HUES48 (cell line): Measurements from ENCODE around the gene SPOP.

ENCODE experiments used
- H3K27ac ChIP-seq: one replicate; pipeline ENCODE4 v1.7.0; 2013; ENCODE audit warnings: low read depth, low read length, inconsistent platforms
- H3K27me3 ChIP-seq: 2 replicates; pipeline ENCODE4 v1.6.1; 2013; ENCODE audit warnings: mild to moderate bottlenecking, low read length; ENCODE audit not compliant: control insufficient read depth, insufficient read depth
- H3K36me3 ChIP-seq: 2 replicates; pipeline ENCODE4 v1.6.1; 2013; ENCODE audit warnings: low read length; ENCODE audit not compliant: control insufficient read depth, insufficient read depth
- H3K4me1 ChIP-seq: 2 replicates; pipeline ENCODE4 v1.6.1; 2013; ENCODE audit warnings: mild to moderate bottlenecking, low read length; ENCODE audit not compliant: control insufficient read depth, insufficient read depth
- H3K4me3 ChIP-seq: 2 replicates; pipeline ENCODE4 v1.5.1; 2013; ENCODE audit warnings: mild to moderate bottlenecking, low read depth, low read length
- H3K9ac ChIP-seq: 2 replicates; pipeline ENCODE4 v1.6.1; 2013; ENCODE audit warnings: mild to moderate bottlenecking, low read depth, low read length, moderate library complexity
- H3K9me3 ChIP-seq: 2 replicates; pipeline ENCODE4 v1.6.1; 2013; ENCODE audit warnings: low read length; ENCODE audit not compliant: control insufficient read depth, insufficient read depth

SPOP gene

DNA sequence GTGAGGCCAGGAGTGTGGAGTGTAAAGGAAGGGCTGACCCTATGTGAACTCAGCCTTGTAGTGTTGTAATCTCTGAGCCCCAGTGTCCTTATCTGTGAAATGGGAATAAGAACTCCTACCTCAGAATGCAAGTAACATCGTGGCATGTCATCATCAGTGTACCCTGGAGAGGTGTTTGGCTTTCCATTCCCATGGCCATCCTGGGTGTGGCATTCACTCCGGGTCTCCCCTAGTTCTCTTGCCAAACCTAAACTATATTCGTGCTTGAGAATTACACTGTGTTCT lies 100.3 kb downstream of the SPOP start:
- no peaks in the 10 kb centered on the region for H3K9me3 ChIP-seq
- H3K9ac ChIP-seq: no peak overlapping the region
- peaks cover 24% of the 10 kb centered on the region for H3K4me1 ChIP-seq
- peaks cover 25% of the 10 kb centered on the region for H3K27me3 ChIP-seq
- H3K4me3 ChIP-seq: no peak overlapping the region
- H3K27ac ChIP-seq: no peak overlapping the region
- H3K36me3 ChIP-seq: no peaks in the 10 kb centered on the region

DNA sequence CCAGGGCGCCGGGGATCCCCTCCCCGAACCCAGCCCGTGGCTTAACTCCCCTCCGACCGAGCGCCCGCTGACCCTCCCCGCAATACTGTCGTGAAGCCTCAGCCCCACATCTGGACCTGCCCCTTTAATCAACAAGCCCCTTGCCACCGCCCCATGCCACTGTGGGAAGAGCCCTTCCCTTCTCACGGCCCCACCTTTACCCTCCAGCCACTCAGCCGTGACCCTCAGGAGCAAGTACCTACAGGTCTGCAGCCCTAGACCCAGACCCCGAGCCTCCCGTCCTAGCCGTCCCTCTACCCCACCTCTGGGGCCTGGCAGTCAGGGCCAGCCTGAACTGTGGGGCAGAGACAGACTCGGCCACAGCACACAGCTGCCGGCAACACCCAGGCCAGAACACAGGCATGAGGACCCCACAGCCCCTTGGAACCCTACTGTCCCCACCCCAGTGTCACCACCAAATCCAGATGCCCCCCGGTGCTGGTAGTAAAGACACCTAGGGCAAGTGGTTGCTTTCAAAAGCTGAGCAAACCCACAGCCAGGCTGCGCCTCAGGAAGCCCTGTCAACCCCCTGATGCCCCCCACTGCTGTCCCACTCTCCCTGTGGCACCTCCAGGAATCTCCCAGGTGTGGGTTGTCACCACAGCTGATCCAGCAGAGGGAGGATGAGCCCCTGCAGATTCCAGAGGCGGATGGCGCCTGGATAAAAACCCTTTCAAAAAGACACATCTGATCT lies 100.8 kb downstream of the SPOP start:
- Histone ChIP-seq H3K4me3 (peak overlapping the region; percentile 97), H3K9ac (no peak overlapping the region), H3K27me3 (peaks cover 27% of the 10 kb centered on the region), H3K9me3 (no peaks in the 10 kb centered on the region), H3K27ac (peak overlapping the region; percentile 61), H3K4me1 (peaks cover 24% of the 10 kb centered on the region), H3K36me3 (no peaks in the 10 kb centered on the region)

DNA sequence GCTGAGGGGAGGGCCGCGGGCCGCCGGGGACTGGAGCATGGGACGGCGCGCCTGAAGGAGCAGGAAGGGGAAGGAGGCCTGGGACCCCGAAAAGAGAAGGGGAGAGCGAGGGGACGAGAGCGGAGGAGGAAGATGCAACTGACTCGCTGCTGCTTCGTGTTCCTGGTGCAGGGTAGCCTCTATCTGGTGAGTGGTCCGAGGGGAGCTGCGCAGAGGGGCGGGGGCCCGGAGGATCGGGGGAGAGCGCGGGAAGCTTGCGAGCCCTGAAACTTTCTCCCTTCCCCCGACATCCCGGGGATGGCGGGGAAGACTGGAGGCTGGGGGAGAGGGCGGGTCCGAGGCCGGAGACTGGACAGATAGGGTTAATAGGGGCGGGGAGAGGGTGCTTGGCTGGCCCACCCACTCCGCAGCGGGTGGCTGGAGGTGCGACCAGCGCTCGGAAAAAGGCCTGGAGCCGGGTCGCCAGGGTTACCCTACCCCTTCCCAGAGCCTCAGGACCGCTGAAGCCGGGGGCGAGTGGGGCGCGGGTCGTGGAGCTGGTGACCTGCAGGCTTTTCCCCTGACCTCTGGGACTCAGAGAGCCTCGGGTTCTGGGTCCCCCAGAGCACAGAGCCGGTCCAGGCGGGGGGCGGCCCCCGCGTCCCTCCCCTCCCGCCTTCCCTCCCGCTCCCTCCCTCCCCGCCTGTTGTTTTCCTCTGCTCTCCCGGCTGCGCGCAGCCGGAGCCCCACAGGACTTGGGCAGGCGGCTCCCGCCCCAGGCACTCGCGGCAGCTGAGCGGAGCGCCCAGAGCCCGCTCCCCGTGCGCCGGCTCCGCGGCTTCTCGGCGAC lies 101.6 kb downstream of the SPOP start:
- H3K4me1 ChIP-seq: peaks cover 24% of the 10 kb centered on the region
- peak overlapping the region; percentile 97 for H3K4me3 ChIP-seq
- peak overlapping the region; percentile 61 for H3K27ac ChIP-seq
- H3K9ac ChIP-seq: no peak overlapping the region
- no peaks in the 10 kb centered on the region for H3K9me3 ChIP-seq
- no peaks in the 10 kb centered on the region for H3K36me3 ChIP-seq
- peaks cover 34% of the 10 kb centered on the region for H3K27me3 ChIP-seq

DNA sequence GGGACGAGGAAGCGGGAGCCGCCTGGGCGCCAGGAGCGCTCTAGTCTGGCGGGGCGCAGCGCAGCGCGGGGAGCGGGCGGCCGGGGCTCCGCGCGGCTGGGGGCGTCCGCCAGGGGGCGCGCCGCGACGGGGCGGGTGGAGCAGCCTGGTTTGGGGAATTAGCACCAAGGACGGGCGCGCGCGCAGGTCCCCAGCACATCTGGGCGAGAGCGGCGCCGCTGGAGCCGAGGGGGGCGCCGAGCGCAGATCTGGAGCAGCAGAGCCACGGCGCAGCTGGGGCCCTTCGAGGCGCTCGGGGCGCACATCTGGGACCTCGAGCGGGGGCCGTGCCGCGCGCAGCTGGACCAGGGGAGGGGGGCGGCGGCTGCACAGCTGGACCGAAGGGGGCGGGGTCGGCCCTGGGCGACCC lies 102.2 kb downstream of the SPOP start, which contains the start of gene NXPH3:
Gene NXPH3 (plus strand): TSS at position 193 of the 409 bp plus-strand sequence. CDS start 349 bp downstream, outside the sequence.
- no peaks in the 10 kb centered on the region for H3K9me3 ChIP-seq
- H3K4me1 ChIP-seq: peaks cover 24% of the 10 kb centered on the region
- H3K27ac ChIP-seq: peak within 1 kb of the TSS; percentile 61
- no peaks in the 10 kb centered on the region for H3K36me3 ChIP-seq
- H3K9ac ChIP-seq: no peak within 1 kb of the TSS
- peaks cover 40% of the 10 kb centered on the region for H3K27me3 ChIP-seq
- H3K4me3 ChIP-seq: peak within 1 kb of the TSS; percentile 97

DNA sequence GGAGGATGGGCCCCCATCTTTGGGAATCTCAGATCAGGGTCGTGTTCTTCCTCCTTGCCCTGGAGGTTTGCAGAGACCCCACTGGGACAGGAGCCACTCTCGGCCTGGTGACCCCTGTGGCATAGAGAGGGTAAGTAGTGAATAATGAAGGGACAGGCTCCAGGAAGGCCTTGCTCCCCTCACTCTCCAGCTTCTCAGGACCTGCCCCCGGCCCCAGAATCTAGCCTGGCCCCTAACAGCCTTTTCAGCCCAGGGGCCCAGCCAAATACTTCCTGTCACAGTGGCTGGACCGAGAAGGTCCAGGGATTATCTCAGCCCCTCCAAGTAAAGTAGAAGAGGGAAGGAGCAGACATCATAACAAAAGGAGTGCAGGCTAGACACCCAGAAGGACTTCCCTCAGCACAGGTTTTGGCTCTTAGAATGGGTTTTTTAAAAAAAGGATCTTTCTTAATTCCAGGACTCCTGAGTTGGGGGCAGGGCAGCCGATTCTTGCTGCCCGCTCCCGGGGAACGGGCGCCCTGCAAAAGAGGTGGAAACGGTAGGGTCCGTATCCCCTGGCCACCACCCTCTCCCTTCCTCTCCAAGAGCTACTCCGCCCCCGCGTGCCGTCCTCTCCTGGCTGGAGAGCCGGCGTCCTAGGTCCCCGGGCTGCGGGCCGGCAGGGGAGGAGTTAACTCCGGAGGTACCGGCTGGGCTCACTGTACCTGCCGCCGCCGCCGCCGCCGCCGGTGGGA lies 102.8 kb downstream of the SPOP start:
- H3K4me1 ChIP-seq: peaks cover 24% of the 10 kb centered on the region
- no peak overlapping the region for H3K27ac ChIP-seq
- H3K4me3 ChIP-seq: peak overlapping the region; percentile 97
- H3K36me3 ChIP-seq: no peaks in the 10 kb centered on the region
- no peak overlapping the region for H3K9ac ChIP-seq
- H3K27me3 ChIP-seq: peaks cover 44% of the 10 kb centered on the region
- H3K9me3 ChIP-seq: no peaks in the 10 kb centered on the region

DNA sequence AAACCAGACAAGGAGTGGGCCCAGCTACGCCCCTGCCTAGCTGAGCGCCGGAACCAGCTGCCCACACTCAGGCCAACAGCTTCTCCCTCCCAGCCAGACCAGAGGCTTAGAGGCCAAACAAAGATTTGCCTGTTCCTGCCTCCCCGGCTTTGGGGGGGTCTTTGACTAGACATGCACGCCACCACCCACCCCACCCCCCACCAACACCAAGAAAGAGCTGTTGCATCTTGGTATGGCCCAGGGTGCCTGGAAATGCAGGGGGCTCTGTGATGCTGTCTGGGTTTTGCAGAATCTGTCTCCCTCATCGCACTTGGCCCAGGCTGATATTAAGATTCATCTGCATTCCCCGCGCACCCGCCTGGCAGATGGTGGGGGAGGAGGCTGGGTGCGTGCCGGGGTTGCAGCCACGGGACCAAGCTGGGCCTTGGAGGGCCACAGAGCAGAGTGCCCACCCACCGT lies 103.5 kb downstream of the SPOP start:
- H3K4me1 ChIP-seq: peaks cover 24% of the 10 kb centered on the region
- peaks cover 44% of the 10 kb centered on the region for H3K27me3 ChIP-seq
- no peak overlapping the region for H3K9ac ChIP-seq
- H3K36me3 ChIP-seq: no peaks in the 10 kb centered on the region
- no peaks in the 10 kb centered on the region for H3K9me3 ChIP-seq
- no peak overlapping the region for H3K27ac ChIP-seq
- no peak overlapping the region for H3K4me3 ChIP-seq

DNA sequence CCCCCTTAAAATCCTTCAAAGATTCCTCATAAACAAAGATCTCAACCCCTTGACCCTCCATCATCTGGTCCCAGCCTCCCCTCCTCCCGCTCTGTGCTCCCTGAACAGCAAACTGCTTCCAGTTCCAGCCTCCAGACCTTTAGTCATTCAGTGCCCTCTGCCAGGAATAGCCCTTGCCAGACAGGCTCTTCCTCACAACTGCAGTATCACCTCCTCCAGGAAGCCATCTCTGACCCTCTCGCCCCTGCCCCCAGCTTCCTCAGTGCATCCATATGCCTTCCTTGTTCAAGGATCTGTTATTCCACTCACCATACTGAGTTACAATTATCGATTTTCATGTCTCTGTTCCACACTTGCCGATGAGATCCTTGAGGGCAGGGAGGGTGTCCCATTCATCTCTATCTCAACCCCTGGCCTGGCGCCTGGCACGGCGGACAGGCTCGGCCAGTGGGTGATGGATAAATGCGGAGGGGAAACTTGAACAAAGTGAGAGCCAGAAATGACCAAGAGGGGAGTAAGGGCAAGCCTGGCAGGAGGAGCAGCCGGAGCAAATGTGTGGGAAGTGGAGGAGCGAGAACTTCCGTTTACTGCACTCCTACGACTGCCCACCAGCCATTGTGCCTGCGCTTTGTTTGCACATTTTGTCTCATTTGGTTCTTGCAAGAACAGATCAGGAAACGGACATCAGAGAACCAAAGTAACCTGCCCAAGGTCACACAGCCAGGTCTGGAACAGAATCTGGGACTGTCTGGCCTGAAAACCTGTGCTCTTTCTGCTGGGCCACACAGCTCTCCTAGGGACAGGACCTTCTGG lies 104.2 kb downstream of the SPOP start:
- no peak overlapping the region for H3K4me3 ChIP-seq
- no peak overlapping the region for H3K9ac ChIP-seq
- H3K36me3 ChIP-seq: no peaks in the 10 kb centered on the region
- H3K27me3 ChIP-seq: peaks cover 44% of the 10 kb centered on the region
- H3K9me3 ChIP-seq: no peaks in the 10 kb centered on the region
- H3K27ac ChIP-seq: no peak overlapping the region
- peaks cover 24% of the 10 kb centered on the region for H3K4me1 ChIP-seq

DNA sequence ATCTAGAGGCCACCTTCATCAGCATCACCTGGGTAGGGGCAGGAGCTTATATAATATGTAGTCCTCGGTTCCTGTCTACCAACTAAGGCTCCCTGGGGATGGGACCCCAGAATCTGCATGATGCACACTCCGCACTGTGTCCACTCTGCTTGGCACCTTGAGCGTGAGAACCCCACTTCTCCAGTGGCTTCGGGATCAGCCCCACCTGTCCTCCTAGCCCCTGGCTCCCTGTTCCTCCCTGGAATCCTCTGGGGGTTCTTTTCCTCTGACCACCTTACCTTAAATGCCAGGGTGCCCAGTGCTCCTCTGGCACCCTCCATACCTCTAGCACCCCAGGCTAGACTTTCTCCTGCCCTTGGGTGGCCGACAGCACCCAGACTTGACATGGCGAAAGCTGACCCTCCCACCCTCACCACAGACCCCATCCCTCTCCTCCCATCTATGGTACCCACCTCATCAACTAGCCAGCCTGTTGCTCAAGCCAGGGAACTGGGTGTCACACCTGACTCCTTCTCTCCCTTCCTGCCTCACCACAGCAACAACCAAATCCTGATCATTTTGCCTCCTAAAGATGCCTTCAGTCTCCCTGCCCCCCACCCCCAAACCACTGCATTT lies 105.0 kb downstream of the SPOP start:
- no peaks in the 10 kb centered on the region for H3K36me3 ChIP-seq
- no peaks in the 10 kb centered on the region for H3K9me3 ChIP-seq
- H3K27ac ChIP-seq: no peak overlapping the region
- peaks cover 40% of the 10 kb centered on the region for H3K27me3 ChIP-seq
- H3K4me3 ChIP-seq: no peak overlapping the region
- H3K9ac ChIP-seq: no peak overlapping the region
- H3K4me1 ChIP-seq: peaks cover 24% of the 10 kb centered on the region

DNA sequence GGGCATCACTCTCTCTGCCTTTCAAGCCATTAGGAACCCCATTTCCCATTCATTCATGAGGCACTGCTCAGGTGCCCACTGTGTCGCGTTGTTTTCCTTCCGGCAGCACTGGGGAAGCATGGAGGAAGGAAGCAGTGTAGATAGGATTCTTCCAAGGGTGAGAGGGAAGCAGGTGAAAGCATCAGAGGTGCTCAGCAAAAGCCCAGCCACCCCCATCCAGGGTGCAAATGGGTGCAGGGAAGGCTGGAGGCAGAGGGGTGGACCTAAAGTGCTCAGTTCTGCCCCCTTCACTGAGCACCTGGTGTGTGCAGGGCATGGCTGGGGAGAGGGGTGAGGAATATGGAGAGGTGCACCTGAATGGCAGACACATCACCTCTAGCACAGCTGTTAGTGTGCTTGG lies 105.7 kb downstream of the SPOP start:
- peaks cover 33% of the 10 kb centered on the region for H3K27me3 ChIP-seq
- no peak overlapping the region for H3K4me3 ChIP-seq
- H3K9me3 ChIP-seq: no peaks in the 10 kb centered on the region

DNA sequence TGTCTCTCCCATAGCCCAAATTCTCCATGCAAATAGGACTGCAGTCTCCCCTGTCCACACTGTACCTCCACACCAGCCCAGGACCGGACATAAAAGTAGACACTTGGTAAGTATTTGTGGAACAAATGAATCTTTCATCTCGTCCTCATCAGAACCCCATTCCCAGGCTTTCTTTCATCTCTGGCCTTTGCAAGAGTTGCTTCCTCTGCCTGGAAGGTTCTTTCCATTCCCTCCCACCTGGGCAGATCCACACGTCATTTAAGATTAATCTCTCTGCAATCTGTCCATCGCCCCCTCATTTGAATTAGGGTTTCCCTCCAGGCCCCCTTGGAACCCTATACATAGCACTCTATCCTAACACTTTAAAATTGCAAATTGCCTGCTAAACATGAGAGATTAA lies 106.1 kb downstream of the SPOP start:
- Histone ChIP-seq H3K9me3 (no peaks in the 10 kb centered on the region), H3K27ac (no peak overlapping the region), H3K4me1 (peaks cover 18% of the 10 kb centered on the region), H3K27me3 (peaks cover 29% of the 10 kb centered on the region), H3K4me3 (no peak overlapping the region), H3K9ac (no peak overlapping the region), H3K36me3 (no peaks in the 10 kb centered on the region)

More for the DNA sequence above, 105.7 kb downstream of the SPOP start:
- H3K9ac ChIP-seq: no peak overlapping the region
- H3K36me3 ChIP-seq: no peaks in the 10 kb centered on the region
- H3K4me1 ChIP-seq: peaks cover 22% of the 10 kb centered on the region
- no peak overlapping the region for H3K27ac ChIP-seq
